ENCODE measurements around the gene METTL24. TPM values are rescaled to one million over a fixed set of nuclear protein-coding genes. Genes with fewer than 3 reads are reported as not detected.

The METTL24 gene
- total RNA-seq, 1 experiment from 2014 or later, result 0.61 TPM

- H3K9me3 Mint-ChIP-seq, result no peaks in the 10 kb centered on the region
- Histone ChIP-seq H3K9me3 (ENCODE audit: control insufficient read depth, low read depth, low read length) (no peaks in the 10 kb centered on the region), H3K79me2 (ENCODE audit: insufficient read depth, low read length) (no peaks in the 10 kb centered on the region), H2BK12ac (ENCODE audit: insufficient read length, low read depth, low read length) (no peak overlapping the region), H3K4me2 (ENCODE audit: insufficient read depth, insufficient read length, low read length) (no peak overlapping the region), H2BK120ac (ENCODE audit: low read depth, low read length, poor library complexity, severe bottlenecking) (no peak overlapping the region), H2BK15ac (ENCODE audit: low read depth, low read length) (no peak overlapping the region), H3K23me2 (ENCODE audit: insufficient read length, low read depth, low read length, poor library complexity, severe bottlenecking) (no peaks in the 10 kb centered on the region), H3K14ac (ENCODE audit: insufficient read depth, low read length) (no peak overlapping the region), H3K27ac (ENCODE audit: insufficient read length, low read depth, low read length) (no peak overlapping the region), H3T11ph (ENCODE audit: low read length) (no peak overlapping the region), H2AFZ (ENCODE audit: low read length) (no peak overlapping the region), H2AK5ac (ENCODE audit: insufficient read length, low read length) (no peak overlapping the region), H3K56ac (ENCODE audit: insufficient read length, low read depth, low read length) (no peak overlapping the region), H3K4ac (ENCODE audit: low read depth, low read length) (no peak overlapping the region), H3K79me1 (ENCODE audit: insufficient read depth, low read depth, low read length, poor library complexity, severe bottlenecking) (no peaks in the 10 kb centered on the region), H3K18ac (ENCODE audit: insufficient read length, low read depth, low read length) (no peak overlapping the region), H4K8ac (replicated peaks; ENCODE audit: insufficient read length, low read depth, low read length) (no peak overlapping the region), H2BK20ac (ENCODE audit: low read depth, low read length, poor library complexity, severe bottlenecking) (no peak overlapping the region), H4K5ac (ENCODE audit: insufficient read length, low read depth, low read length) (no peak overlapping the region), H3K9ac (ENCODE audit: extremely low read depth, insufficient read length, low read length) (no peak overlapping the region), H4K20me1 (ENCODE audit: control insufficient read depth, insufficient read depth, insufficient read length) (no peaks in the 10 kb centered on the region), H3K23ac (ENCODE audit: insufficient read length, low read depth, low read length) (no peak overlapping the region), H4K91ac (ENCODE audit: insufficient read length, low read depth, low read length) (no peak overlapping the region), H2BK5ac (ENCODE audit: insufficient read length, low read length) (no peak overlapping the region), H3K4me1 (ENCODE audit: insufficient read depth, low read length) (no peaks in the 10 kb centered on the region; the same call in 1 of the 2 replicates), H3K27me3 (ENCODE audit: insufficient read depth, low read length) (no peaks in the 10 kb centered on the region)
- DNase-seq, result no peak
- WGBS (ENCODE audit: extremely low coverage, insufficient read length, low lambda C conversion rate), result no CpG with 5 or more reads among the region's 4 CpGs
- H3K36me3 Mint-ChIP-seq (ENCODE audit: insufficient read depth in 1 of 3, low read depth in 3 of 3), result no peaks in the 10 kb centered on the region
- peaks cover 8% of the 10 kb centered on the region for H3K27me3 Mint-ChIP-seq (ENCODE audit: low read depth)
- H3K27ac Mint-ChIP-seq, result no peak overlapping the region
- no peak for TF ChIP-seq CTCF (conservative IDR thresholded peaks at IDR 0.05)
- H3K4me1 Mint-ChIP-seq, result peaks cover 31 to 42% of the 10 kb centered on the region in 2 experiments
- no peak overlapping the region for H3K4me3 Mint-ChIP-seq
These were observed 34.9 kb downstream of the METTL24 start for GRCh38 chr6:110323258-110323657.

Measured in H9 (cell line).